Breast epithelium (tissue), 4 donors: ENCODE results near the gene SPRED2. TPM values are rescaled to one million over a fixed set of nuclear protein-coding genes. Genes with fewer than 3 reads are reported as not detected.
A peak's percentile ranks its signal among the peaks of the same experiment; 100 is the strongest.

Experiments used
- DNase-seq, 2 donors: peaks; one replicate each; pipeline ENCODE4 v3.0.0-alpha.2; 2019; ENCODE audit warnings: low spot score in 2 of 2
- H3K27ac ChIP-seq, 2 donors: fragments of 200-600 bp; sonication (generic) in 1 of 2; one replicate each; pipeline ENCODE4 v1.5.1; 2016 to 2019; ENCODE audit warnings: mild to moderate bottlenecking in 1 of 2
- H3K27me3 ChIP-seq, 2 donors: fragments of 200-600 bp; sonication (generic) in 1 of 2; one replicate each; pipeline versions ENCODE4 v1.5.1 to v1.6.0; 2017 to 2019; ENCODE audit warnings: control low read depth in 1 of 2, mild to moderate bottlenecking in 1 of 2
- H3K36me3 ChIP-seq: fragments of 200-600 bp; one replicate; pipeline ENCODE4 v1.5.1; 2019
- H3K4me1 ChIP-seq, 2 donors: fragments of 200-600 bp; sonication (generic); one replicate each; pipeline ENCODE4 v1.5.1; 2016 to 2019; ENCODE audit warnings: control low read depth in 1 of 2
- H3K4me3 ChIP-seq, 3 donors: fragments of 200-600 bp; sonication (generic); 1 replicate in 2 of 3; 2 replicates in 1 of 3; pipeline ENCODE4 v1.5.1; 2016 to 2019; ENCODE audit warnings: mild to moderate bottlenecking in 3 of 3, moderate library complexity in 2 of 3
- H3K9me3 ChIP-seq, 2 donors: fragments of 200-600 bp; sonication (generic) in 1 of 2; one replicate each; pipeline ENCODE4 v1.5.1; 2016 to 2019; ENCODE audit warnings: control low read depth in 1 of 2
- CTCF ChIP-seq, 3 donors: fragments of 450-650 bp; IDR thresholded peaks; one replicate each; pipeline ENCODE4 v1.5.1; 2016 to 2017; ENCODE audit warnings: antibody characterized with exemption in 3 of 3, mild to moderate bottlenecking in 3 of 3, moderate library complexity in 3 of 3
- POLR2A ChIP-seq: fragments of 450-650 bp; IDR thresholded peaks from one replicate; pipeline ENCODE4 v1.6.1; 2016; ENCODE audit warnings: antibody characterized with exemption, mild to moderate bottlenecking, moderate library complexity
- POLR2AphosphoS5 ChIP-seq, 3 donors: sonication (generic); formaldehyde crosslinking; IDR thresholded peaks; one replicate each; pipeline ENCODE4 v1.6.1; 2017; ENCODE audit warnings: antibody characterized with exemption in 3 of 3
- intact Hi-C: fragments of 100-400 bp; cut with DNase I; formaldehyde crosslinking; loops from one replicate; pipeline ENCODE4 v1.15.1; 2023; ENCODE audit warnings: low total_unique reads
- total RNA-seq, 3 donors: library from RNA; depleted of rRNA; stranded (reverse); fragments of >200 nt; gene quantifications; one replicate each; pipeline ENCODE4 v1.1.0, GENCODE V29; 2016

Gene SPRED2
- total RNA-seq, 3 donors from 2014 or later, result 14.6 to 25.2 (median 25.2) TPM

GRCh38 chr2:65273344-65273743, 159.1 kb downstream of the SPRED2 start:
- Histone ChIP-seq H3K9me3 (no peaks in the 10 kb centered on the region), H3K27ac (no peak overlapping the region), H3K4me3 (no peak overlapping the region), H3K36me3 (no peaks in the 10 kb centered on the region), H3K4me1 (peaks cover 0 to 9% of the 10 kb centered on the region in 2 donors), H3K27me3 (no peaks in the 10 kb centered on the region)
- DNase-seq, result no peak
- intact Hi-C loops, result no loop called here
- TF ChIP-seq POLR2AphosphoS5 (IDR thresholded peaks at IDR 0.05) (no peak), POLR2A (no peak), CTCF (IDR thresholded peaks at IDR 0.05) (no peak)

GRCh38 chr2:65268957-65269356, 163.4 kb downstream of the SPRED2 start:
- Histone ChIP-seq H3K27ac (no peak overlapping the region), H3K4me3 (no peak overlapping the region), H3K4me1 (no peaks in the 10 kb centered on the region), H3K9me3 (no peaks in the 10 kb centered on the region), H3K27me3 (no peaks in the 10 kb centered on the region), H3K36me3 (no peaks in the 10 kb centered on the region)
- TF ChIP-seq POLR2AphosphoS5 (IDR thresholded peaks at IDR 0.05) (no peak), POLR2A (no peak), CTCF (IDR thresholded peaks at IDR 0.05) (no peak)
- intact Hi-C loops, result loop anchor here (5.0 kb wide), 1 partner anchor 288 kb away; no protein-coding TSS in a partner anchor
- DNase-seq, result no peak

GRCh38 chr2:65267008-65267407, 165.4 kb downstream of the SPRED2 start:
- Histone ChIP-seq H3K9me3 (no peaks in the 10 kb centered on the region), H3K27me3 (no peaks in the 10 kb centered on the region), H3K4me1 (no peaks in the 10 kb centered on the region), H3K36me3 (no peaks in the 10 kb centered on the region), H3K4me3 (no peak overlapping the region), H3K27ac (no peak overlapping the region)
- intact Hi-C loops, result loop anchor here (5.0 kb wide), 1 partner anchor 290 kb away; no protein-coding TSS in a partner anchor
- TF ChIP-seq CTCF (IDR thresholded peaks at IDR 0.05), result no peak
- no peak for TF ChIP-seq POLR2AphosphoS5 (IDR thresholded peaks at IDR 0.05)
- TF ChIP-seq POLR2A, result no peak
- DNase-seq, result no peak

GRCh38 chr2:65265671-65266045, 166.7 kb downstream of the SPRED2 start:
- no peaks in the 10 kb centered on the region for H3K27me3 ChIP-seq
- H3K9me3 ChIP-seq, result no peaks in the 10 kb centered on the region
- no peak for DNase-seq
- no peak overlapping the region for H3K4me3 ChIP-seq
- TF ChIP-seq POLR2AphosphoS5 (IDR thresholded peaks at IDR 0.05) (no peak), CTCF (IDR thresholded peaks at IDR 0.05) (no peak), POLR2A (no peak)
- no peak overlapping the region for H3K27ac ChIP-seq
- intact Hi-C loops, result loop anchor here (5.0 kb wide), 1 partner anchor 292 kb away; no protein-coding TSS in a partner anchor
- H3K36me3 ChIP-seq, result no peaks in the 10 kb centered on the region
- H3K4me1 ChIP-seq, result no peaks in the 10 kb centered on the region

GRCh38 chr2:65264821-65265670, 167.4 kb downstream of the SPRED2 start:
- H3K4me3 ChIP-seq, result no peak overlapping the region
- H3K36me3 ChIP-seq, result no peaks in the 10 kb centered on the region
- intact Hi-C loops, result loop anchor here (5.0 kb wide), 1 partner anchor 292 kb away; no protein-coding TSS in a partner anchor
- no peak overlapping the region for H3K27ac ChIP-seq
- no peak for DNase-seq
- H3K9me3 ChIP-seq, result no peaks in the 10 kb centered on the region
- no peaks in the 10 kb centered on the region for H3K27me3 ChIP-seq
- no peaks in the 10 kb centered on the region for H3K4me1 ChIP-seq
- TF ChIP-seq CTCF (IDR thresholded peaks at IDR 0.05) (peak; percentile 73 to 80 (median 74)), POLR2AphosphoS5 (IDR thresholded peaks at IDR 0.05) (no peak), POLR2A (no peak)
